Panc1 (cell line): ENCODE measurements around the gene SRXN1. TPM values are rescaled to one million over a fixed set of nuclear protein-coding genes. Genes with fewer than 3 reads are reported as not detected.
"Not testable (repeated sequence)": the region's sequence is repeated elsewhere in the genome, so short reads cannot be mapped to it uniquely, and the experiment has no call there.

Experiments used
- ATAC-seq: fragments of 200-7000 bp; cut with Tn5 transposase; 2 replicates; pipeline ENCODE4 v1.9.1; 2020; ENCODE audit warnings: mild to moderate bottlenecking, moderate library complexity
- BruUV-seq: library from RNA; stranded (reverse); fragments of 400-500 nt; replicated peaks from 2 replicates; lab custom pipeline; 2021; lab: Mats Ljungman, UMichigan
- CTCF ChIA-PET: fragments of 300-600 bp; sonication (Branson Sonifier 250); formaldehyde crosslinking; loops from one replicate; lab custom pipeline; 2022; ENCODE audit warnings: antibody characterized with exemption; lab: Charles Lee
- POLR2A ChIA-PET: fragments of 300-600 bp; sonication (Branson Sonifier 250); formaldehyde crosslinking; loops from one replicate; lab custom pipeline; 2022; ENCODE audit warnings: antibody characterized with exemption; lab: Charles Lee
- DNase-seq: peaks from one replicate; pipeline ENCODE4 v3.0.0-alpha.2; 2010; ENCODE audit warnings: low read depth, low spot score
- H3K27ac ChIP-seq: 2 replicates; pipeline ENCODE4 v1.5.1; 2011; ENCODE audit warnings: mild to moderate bottlenecking, low read length, inconsistent platforms
- H3K27me3 ChIP-seq: fragments of 200-500 bp; sonication (Bioruptor generic); 2 replicates; pipeline ENCODE4 v1.6.0; 2014; ENCODE audit warnings: low read length, inconsistent platforms; ENCODE audit not compliant: control insufficient read depth, insufficient read depth
- H3K36me3 ChIP-seq: fragments of 200-500 bp; sonication (Bioruptor generic); 2 replicates; pipeline ENCODE4 v1.5.1; 2014; ENCODE audit warnings: inconsistent platforms, mild to moderate bottlenecking, low read length, moderate library complexity; ENCODE audit not compliant: control insufficient read depth, insufficient read depth
- H3K4me1 ChIP-seq: 2 replicates; pipeline ENCODE4 v1.5.1; 2011; ENCODE audit warnings: inconsistent platforms, mild to moderate bottlenecking, low read length, moderate library complexity; ENCODE audit not compliant: control insufficient read depth, insufficient read depth
- H3K4me3 ChIP-seq, 2 experiments: 2 replicates each; pipeline ENCODE4 v1.5.1; 2011 to 2012; ENCODE audit warnings: low read depth in 2 of 2, low read length in 2 of 2, mild to moderate bottlenecking in 2 of 2, inconsistent platforms in 1 of 2, moderate library complexity in 1 of 2
- H3K9me3 ChIP-seq: fragments of 200-500 bp; sonication (Bioruptor generic); 2 replicates; pipeline ENCODE4 v1.5.1; 2014; ENCODE audit warnings: low read depth, mild to moderate bottlenecking, inconsistent platforms, low read length, moderate library complexity; ENCODE audit not compliant: control insufficient read depth, insufficient read depth
- POLR2AphosphoS5 ChIP-seq: IDR thresholded peaks from 2 replicates; pipeline ENCODE4 v1.6.1; 2012; ENCODE audit warnings: mild to moderate bottlenecking, low read depth, low read length, moderate library complexity
- SIN3A ChIP-seq: IDR thresholded peaks from 2 replicates; pipeline ENCODE4 v1.6.1; 2012; ENCODE audit warnings: low read depth, mild to moderate bottlenecking, low read length, moderate library complexity, borderline replicate concordance; ENCODE audit not compliant: insufficient read depth
- TCF7L2 ChIP-seq: IDR thresholded peaks from 2 replicates; pipeline ENCODE4 v1.6.1; 2011; ENCODE audit warnings: mild to moderate bottlenecking, low read depth, low read length, inconsistent platforms
- in situ Hi-C: cut with HindIII; loops from 2 replicates; pipeline ENCODE4 v1.10.0; 2016; ENCODE audit warnings: low sequenced_read_pairs, low pct_unique_long_range_greater_than_20kb
- intact Hi-C: fragments of 100-400 bp; cut with micrococcal nuclease; formaldehyde crosslinking; loops from one replicate; pipeline ENCODE4 v1.10.0; 2022; ENCODE audit not compliant: unreplicated experiment
- total RNA-seq: library from RNA; stranded (reverse); gene quantifications from one replicate; pipeline ENCODE4 v1.2.1, GENCODE V29; 2021; ENCODE audit not compliant: unreplicated experiment
- TF ChIP-seq, protein P1 (sequence below), 2 experiments: IDR thresholded peaks; 2 replicates each; pipeline ENCODE4 v1.6.1; 2011 to 2012; ENCODE audit warnings: low read depth in 2 of 2, control low read depth in 1 of 2, low read length in 1 of 2, mild to moderate bottlenecking in 1 of 2, moderate library complexity in 1 of 2; ENCODE audit not compliant: insufficient read depth in 1 of 2
- TF ChIP-seq, protein P2 (sequence below): fragments of 450-650 bp; IDR thresholded peaks from 2 replicates; pipeline ENCODE4 v1.5.1; 2017; ENCODE audit warnings: mild to moderate bottlenecking

SRXN1 gene
- total RNA-seq, 1 experiment from 2014 or later, result 34.5 TPM

DNA sequence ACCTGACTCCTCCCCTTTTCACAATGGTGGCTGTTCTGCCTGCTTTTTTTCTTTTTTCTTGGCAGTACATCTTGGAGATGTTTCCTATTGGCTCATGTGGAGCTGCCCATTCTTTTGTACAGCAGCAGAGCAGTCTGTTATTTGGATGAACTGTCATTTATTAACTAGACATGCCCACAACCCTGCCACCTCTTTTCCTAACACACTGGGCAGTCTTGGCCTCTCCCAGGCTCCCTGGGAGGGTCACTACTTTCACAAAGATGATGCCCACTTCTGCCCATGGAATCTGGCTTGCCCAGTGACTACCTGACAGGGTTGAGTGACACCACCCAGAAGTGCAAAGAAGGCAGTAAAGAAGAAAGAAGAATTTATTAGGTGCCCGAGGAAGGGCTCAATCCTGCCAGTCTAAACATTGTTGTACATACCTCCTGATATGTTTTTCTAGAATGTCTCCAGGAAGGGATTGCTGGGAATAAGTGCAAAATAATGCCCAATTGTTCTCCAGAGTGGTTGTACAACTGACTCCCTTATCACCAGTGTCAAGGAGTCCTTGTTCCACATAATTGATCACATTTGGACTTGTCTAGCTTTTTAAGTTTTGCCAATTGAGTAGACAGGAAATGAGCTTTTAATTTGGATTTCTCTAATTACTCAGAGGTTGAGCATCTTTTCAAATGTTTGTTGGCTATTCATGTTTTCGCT lies 42.3 kb upstream of the SRXN1 start:
- CTCF ChIA-PET, result no interaction called here
- H3K27ac ChIP-seq, result no peak overlapping the region
- intact Hi-C loops (no loop called here), in situ Hi-C loops (no loop called here)
- no peaks in the 10 kb centered on the region for H3K36me3 ChIP-seq
- no peak for TF ChIP-seq TCF7L2
- TF ChIP-seq, protein P1, sequence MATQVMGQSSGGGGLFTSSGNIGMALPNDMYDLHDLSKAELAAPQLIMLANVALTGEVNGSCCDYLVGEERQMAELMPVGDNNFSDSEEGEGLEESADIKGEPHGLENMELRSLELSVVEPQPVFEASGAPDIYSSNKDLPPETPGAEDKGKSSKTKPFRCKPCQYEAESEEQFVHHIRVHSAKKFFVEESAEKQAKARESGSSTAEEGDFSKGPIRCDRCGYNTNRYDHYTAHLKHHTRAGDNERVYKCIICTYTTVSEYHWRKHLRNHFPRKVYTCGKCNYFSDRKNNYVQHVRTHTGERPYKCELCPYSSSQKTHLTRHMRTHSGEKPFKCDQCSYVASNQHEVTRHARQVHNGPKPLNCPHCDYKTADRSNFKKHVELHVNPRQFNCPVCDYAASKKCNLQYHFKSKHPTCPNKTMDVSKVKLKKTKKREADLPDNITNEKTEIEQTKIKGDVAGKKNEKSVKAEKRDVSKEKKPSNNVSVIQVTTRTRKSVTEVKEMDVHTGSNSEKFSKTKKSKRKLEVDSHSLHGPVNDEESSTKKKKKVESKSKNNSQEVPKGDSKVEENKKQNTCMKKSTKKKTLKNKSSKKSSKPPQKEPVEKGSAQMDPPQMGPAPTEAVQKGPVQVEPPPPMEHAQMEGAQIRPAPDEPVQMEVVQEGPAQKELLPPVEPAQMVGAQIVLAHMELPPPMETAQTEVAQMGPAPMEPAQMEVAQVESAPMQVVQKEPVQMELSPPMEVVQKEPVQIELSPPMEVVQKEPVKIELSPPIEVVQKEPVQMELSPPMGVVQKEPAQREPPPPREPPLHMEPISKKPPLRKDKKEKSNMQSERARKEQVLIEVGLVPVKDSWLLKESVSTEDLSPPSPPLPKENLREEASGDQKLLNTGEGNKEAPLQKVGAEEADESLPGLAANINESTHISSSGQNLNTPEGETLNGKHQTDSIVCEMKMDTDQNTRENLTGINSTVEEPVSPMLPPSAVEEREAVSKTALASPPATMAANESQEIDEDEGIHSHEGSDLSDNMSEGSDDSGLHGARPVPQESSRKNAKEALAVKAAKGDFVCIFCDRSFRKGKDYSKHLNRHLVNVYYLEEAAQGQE (IDR thresholded peaks at IDR 0.05; ENCODE audit: insufficient read depth in 1 of 2, low read depth in 2 of 2, low read length in 1 of 2), result no peak
- TF ChIP-seq, protein P2, sequence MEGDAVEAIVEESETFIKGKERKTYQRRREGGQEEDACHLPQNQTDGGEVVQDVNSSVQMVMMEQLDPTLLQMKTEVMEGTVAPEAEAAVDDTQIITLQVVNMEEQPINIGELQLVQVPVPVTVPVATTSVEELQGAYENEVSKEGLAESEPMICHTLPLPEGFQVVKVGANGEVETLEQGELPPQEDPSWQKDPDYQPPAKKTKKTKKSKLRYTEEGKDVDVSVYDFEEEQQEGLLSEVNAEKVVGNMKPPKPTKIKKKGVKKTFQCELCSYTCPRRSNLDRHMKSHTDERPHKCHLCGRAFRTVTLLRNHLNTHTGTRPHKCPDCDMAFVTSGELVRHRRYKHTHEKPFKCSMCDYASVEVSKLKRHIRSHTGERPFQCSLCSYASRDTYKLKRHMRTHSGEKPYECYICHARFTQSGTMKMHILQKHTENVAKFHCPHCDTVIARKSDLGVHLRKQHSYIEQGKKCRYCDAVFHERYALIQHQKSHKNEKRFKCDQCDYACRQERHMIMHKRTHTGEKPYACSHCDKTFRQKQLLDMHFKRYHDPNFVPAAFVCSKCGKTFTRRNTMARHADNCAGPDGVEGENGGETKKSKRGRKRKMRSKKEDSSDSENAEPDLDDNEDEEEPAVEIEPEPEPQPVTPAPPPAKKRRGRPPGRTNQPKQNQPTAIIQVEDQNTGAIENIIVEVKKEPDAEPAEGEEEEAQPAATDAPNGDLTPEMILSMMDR, result no peak
- no peak for TF ChIP-seq SIN3A
- TF ChIP-seq POLR2AphosphoS5, result no peak
- POLR2A ChIA-PET, result no interaction called here
- H3K9me3 ChIP-seq, result no peaks in the 10 kb centered on the region
- H3K4me3 ChIP-seq, result no peak overlapping the region
- no TSS peak for BruUV-seq
- DNase-seq, result no peak
- H3K27me3 ChIP-seq, result peaks cover 7% of the 10 kb centered on the region; the same call in 1 of the 2 replicates
- H3K4me1 ChIP-seq, result no peaks in the 10 kb centered on the region
- ATAC-seq, result no peak

DNA sequence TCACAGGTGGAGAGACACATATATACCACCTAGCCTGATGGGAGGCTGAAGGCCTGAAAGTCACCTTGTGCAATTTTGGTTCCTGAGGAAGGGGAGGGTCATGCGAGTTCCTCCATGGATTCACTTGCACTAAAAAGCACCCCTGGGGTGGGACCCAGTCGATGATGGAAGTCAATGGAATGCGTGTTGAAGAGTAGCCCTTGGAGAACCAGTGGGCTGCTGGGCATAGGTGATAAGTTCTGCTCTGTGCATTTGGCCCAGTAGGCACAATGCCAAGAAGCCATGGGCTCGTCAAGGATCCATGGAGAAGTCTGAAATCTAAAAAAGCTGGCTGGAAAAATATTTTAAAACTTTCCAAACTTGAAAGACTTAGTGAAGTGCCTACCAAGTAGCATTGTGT lies 41.5 kb upstream of the SRXN1 start:
- Histone ChIP-seq H3K27me3 (peaks cover 11% of the 10 kb centered on the region; the same call in 1 of the 2 replicates), H3K4me3 (no peak overlapping the region), H3K9me3 (no peaks in the 10 kb centered on the region), H3K27ac (no peak overlapping the region), H3K36me3 (no peaks in the 10 kb centered on the region), H3K4me1 (no peaks in the 10 kb centered on the region)
- intact Hi-C loops, result no loop called here
- in situ Hi-C loops, result no loop called here
- no peak for DNase-seq
- POLR2A ChIA-PET, result no interaction called here
- no peak for ATAC-seq
- no TSS peak for BruUV-seq
- TF ChIP-seq POLR2AphosphoS5 (no peak), TCF7L2 (no peak), SIN3A (no peak)
- TF ChIP-seq, protein P1 (IDR thresholded peaks at IDR 0.05; ENCODE audit: insufficient read depth in 1 of 2, low read depth in 2 of 2, low read length in 1 of 2), result no peak
- TF ChIP-seq, protein P2, result no peak
- CTCF ChIA-PET, result no interaction called here

DNA sequence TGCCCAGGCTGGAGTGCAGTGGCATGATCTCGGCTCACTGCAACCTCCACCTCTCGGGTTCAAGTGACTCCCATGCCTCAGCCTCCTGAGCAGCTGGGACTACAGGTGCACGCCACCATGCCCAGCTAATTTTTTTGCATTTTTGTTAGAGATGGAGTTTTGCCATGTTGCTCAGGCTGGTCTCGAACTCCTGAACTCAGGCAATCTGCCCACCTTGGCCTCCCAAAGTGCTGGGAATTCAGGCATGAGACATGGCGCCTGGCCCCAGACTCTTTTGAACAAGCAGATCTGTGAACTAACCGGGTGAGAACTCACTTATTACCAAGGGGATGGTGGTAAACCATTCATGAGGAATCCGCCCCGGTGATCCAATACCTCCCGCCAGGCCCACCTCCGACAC lies 40.8 kb upstream of the SRXN1 start:
- H3K27me3 ChIP-seq, result peaks cover 11% of the 10 kb centered on the region; the same call in 1 of the 2 replicates

More for the DNA sequence above, 40.8 kb upstream of the SRXN1 start:
- H3K36me3 ChIP-seq, CTCF ChIA-PET, H3K4me1 ChIP-seq, intact Hi-C loops, H3K9me3 ChIP-seq, DNase-seq, H3K4me3 ChIP-seq, POLR2A ChIA-PET, in situ Hi-C loops, BruUV-seq, ATAC-seq, H3K27ac ChIP-seq: not testable (repeated sequence)
